HepG2 (cell line): ENCODE data around the gene DNAJB2. TPM values are rescaled to one million over a fixed set of nuclear protein-coding genes. Genes with fewer than 3 reads are reported as not detected.
A peak's percentile ranks its signal among the peaks of the same experiment; 100 is the strongest.

Experiments used
- ATAC-seq: fragments of 200-7000 bp; cut with Tn5 transposase; 3 replicates; pipeline ENCODE4 v1.9.1; 2020; ENCODE audit warnings: mild to moderate bottlenecking, moderate library complexity
- BruUV-seq: library from RNA; stranded (reverse); fragments of 400-500 nt; replicated peaks from 2 replicates; lab custom pipeline; 2021; lab: Mats Ljungman, UMichigan
- CTCF ChIA-PET: fragments of 300-600 bp; formaldehyde crosslinking; extraction: SDS; loops from one replicate; lab custom pipeline; 2021; ENCODE audit warnings: low total read pairs, inconsistent platforms, low intra/inter-chr PET ratio; lab: Yijun Ruan, JAX
- POLR2A ChIA-PET: fragments of 350-600 bp; sonication (Branson Sonifier 250); formaldehyde crosslinking; loops from one replicate; lab custom pipeline; 2020; ENCODE audit warnings: antibody characterized with exemption, inconsistent platforms; lab: Yijun Ruan, JAX
- DNase-seq: peaks from one replicate; pipeline ENCODE4 v3.0.0-alpha.2; 2015; ENCODE audit warnings: low spot score
- FAIRE-seq: peaks from 3 replicates; lab custom pipeline; 2011; peaks lifted over from hg19 to GRCh38; lab: Jason Lieb, UNC
- H2AFZ ChIP-seq: one replicate; pipeline ENCODE4 v1.6.1; 2011; ENCODE audit warnings: low read length, inconsistent platforms
- H3K27ac ChIP-seq: fragments of 300-600 bp; 3 replicates; pipeline ENCODE4 v1.8.0; 2011; ENCODE audit warnings: mixed run types, mild to moderate bottlenecking, mixed read lengths, low read length, inconsistent platforms; ENCODE audit not compliant: insufficient read depth; ENCODE audit errors: extremely low read length
- H3K27me3 ChIP-seq, 2 experiments: fragments of 200-600 bp in 1 of 2; 2 replicates in 1 of 2; 3 replicates in 1 of 2; pipeline versions ENCODE4 v1.6.0 to v1.8.0; 2011; ENCODE audit warnings: low read length in 2 of 2, mild to moderate bottlenecking in 2 of 2, moderate library complexity in 2 of 2, inconsistent platforms in 1 of 2; ENCODE audit not compliant: insufficient read depth in 2 of 2, control insufficient read depth in 1 of 2
- H3K36me3 ChIP-seq, 2 experiments: fragments of 200-600 bp in 1 of 2; replicated peaks in 1 of 2; 2 replicates in 1 of 2; 3 replicates in 1 of 2; pipeline versions ENCODE4 v1.5.1 to v1.8.0; 2011; ENCODE audit warnings: low read length in 2 of 2, inconsistent platforms in 1 of 2; ENCODE audit not compliant: insufficient read depth in 2 of 2, control insufficient read depth in 1 of 2
- H3K4me1 ChIP-seq: 2 replicates; pipeline ENCODE4 v1.5.1; 2012; ENCODE audit warnings: low read length, inconsistent platforms; ENCODE audit not compliant: insufficient read depth
- H3K4me2 ChIP-seq: 2 replicates; pipeline ENCODE4 v1.6.0; 2011; ENCODE audit warnings: low read depth, low read length, inconsistent platforms
- H3K4me3 ChIP-seq, 3 experiments: fragments of 200-600 bp in 1 of 3; sonication (generic), shearing (Covaris generic) in 1 of 3; replicated peaks in 1 of 3; 2 replicates each; pipeline ENCODE4 v1.5.1; 2011 to 2016; ENCODE audit warnings: low read length in 3 of 3, inconsistent platforms in 2 of 3, low read depth in 2 of 3, mild to moderate bottlenecking in 2 of 3, control low read depth in 1 of 3, mixed read lengths in 1 of 3; ENCODE audit not compliant: insufficient read depth in 1 of 3
- H3K79me2 ChIP-seq: one replicate; pipeline ENCODE4 v1.6.1; 2011; ENCODE audit warnings: low read length, inconsistent platforms; ENCODE audit not compliant: insufficient read depth
- H3K9ac ChIP-seq: 2 replicates; pipeline ENCODE4 v1.6.0; 2011; ENCODE audit warnings: mild to moderate bottlenecking, low read depth, low read length, inconsistent platforms; ENCODE audit not compliant: insufficient read depth
- H3K9me3 ChIP-seq: 2 replicates; pipeline ENCODE4 v1.5.1; 2012; ENCODE audit warnings: mild to moderate bottlenecking, low read length
- H4K20me1 ChIP-seq: 2 replicates; pipeline ENCODE4 v1.6.0; 2011; ENCODE audit warnings: inconsistent platforms, mild to moderate bottlenecking, low read length, moderate library complexity; ENCODE audit not compliant: insufficient read depth
- CTCF ChIP-seq: sonication (generic); formaldehyde crosslinking; IDR thresholded peaks from 2 replicates; pipeline ENCODE4 v1.5.0; 2020; ENCODE audit warnings: mild to moderate bottlenecking, missing genetic modification reagents, moderate library complexity
- FOXA3 ChIP-seq: IDR thresholded peaks from 2 replicates; pipeline ENCODE4 v1.6.1; 2016; ENCODE audit warnings: missing genetic modification reagents, missing compliant biosample characterization
- KDM5B ChIP-seq: sonication (generic); formaldehyde crosslinking; IDR thresholded peaks from 2 replicates; pipeline ENCODE4 v1.4.0; 2020; ENCODE audit warnings: missing genetic modification reagents, mild to moderate bottlenecking, borderline replicate concordance
- NFKB2 ChIP-seq: sonication (generic); formaldehyde crosslinking; IDR thresholded peaks from 2 replicates; pipeline ENCODE4 v1.4.0; 2020; ENCODE audit warnings: missing genetic modification reagents, borderline replicate concordance
- SALL2 ChIP-seq: sonication (generic); formaldehyde crosslinking; IDR thresholded peaks from 2 replicates; pipeline ENCODE4 v1.8.1; 2023; ENCODE audit warnings: mild to moderate bottlenecking, missing genetic modification reagents, inconsistent platforms
- STAT5B ChIP-seq: sonication (generic); formaldehyde crosslinking; IDR thresholded peaks from 2 replicates; pipeline ENCODE4 v1.4.0; 2020; ENCODE audit warnings: missing genetic modification reagents
- ZNF17 ChIP-seq: sonication (generic); formaldehyde crosslinking; IDR thresholded peaks from 2 replicates; pipeline ENCODE4 v1.5.0; 2020; ENCODE audit warnings: mild to moderate bottlenecking, missing genetic modification reagents
- ZNF18 ChIP-seq: sonication (generic); formaldehyde crosslinking; IDR thresholded peaks from 2 replicates; pipeline ENCODE4 v1.8.0; 2022; ENCODE audit warnings: mild to moderate bottlenecking, missing genetic modification reagents; ENCODE audit not compliant: insufficient replicate concordance
- ZNF230 ChIP-seq: sonication (generic); formaldehyde crosslinking; IDR thresholded peaks from 2 replicates; pipeline ENCODE4 v1.4.0; 2020; ENCODE audit warnings: mild to moderate bottlenecking, missing genetic modification reagents
- ZNF430 ChIP-seq: sonication (generic); formaldehyde crosslinking; IDR thresholded peaks from 2 replicates; pipeline ENCODE4 v1.9.0; 2021; ENCODE audit warnings: mild to moderate bottlenecking, missing genetic modification reagents
- ZNF761 ChIP-seq: sonication (generic); formaldehyde crosslinking; conservative IDR thresholded peaks from 2 replicates; pipeline ENCODE4 v1.4.0; 2020; ENCODE audit warnings: mild to moderate bottlenecking, missing genetic modification reagents
- ZNF766 ChIP-seq: sonication (generic); formaldehyde crosslinking; IDR thresholded peaks from 2 replicates; pipeline ENCODE4 v1.5.0; 2020; ENCODE audit warnings: missing genetic modification reagents, borderline replicate concordance
- WGBS: methylation state at CpG from one replicate; pipeline ENCODE4 v1.1.6; 2017; ENCODE audit warnings: low lambda C conversion rate; 5-methylcytosine and 5-hydroxymethylcytosine counted together
- in situ Hi-C: cut with HindIII; loops from 2 replicates; pipeline ENCODE4 v1.10.0; 2017; ENCODE audit warnings: low pct_unique_long_range_greater_than_20kb; ENCODE audit not compliant: extremely low pct_ligation_motif_present
- intact Hi-C: fragments of 100-400 bp; cut with micrococcal nuclease; formaldehyde crosslinking; loops from one replicate; pipeline ENCODE4 v1.10.0; 2022; ENCODE audit not compliant: unreplicated experiment
- polyA plus RNA-seq, 8 experiments: library from polyadenylated mRNA; depleted of rRNA in 3 of 8; stranded (reverse) in 7 of 8; unstranded in 1 of 8; fragments of >200 nt; fragmentation: Illumina TruSeq in 4 of 8; extraction: Trizol in 4 of 8; gene quantifications; 2 replicates each; pipeline versions ENCODE4 v1.2.1 to v1.2.3, GENCODE V29; 2011 to 2016; ENCODE audit warnings: low read depth in 4 of 8, missing spikeins in 1 of 8, mixed read lengths in 1 of 8; ENCODE audit not compliant: insufficient read depth in 1 of 8
- total RNA-seq, 5 experiments: library from RNA; depleted of rRNA; stranded (reverse); fragments of >200 nt; fragmentation: Illumina TruSeq; extraction: Trizol; gene quantifications; 2 replicates each; pipeline ENCODE4 v1.2.3, GENCODE V29; 2016; ENCODE audit warnings: low read depth in 1 of 5
- TF ChIP-seq, protein P1 (sequence below): sonication (generic); formaldehyde crosslinking; IDR thresholded peaks from 2 replicates; pipeline ENCODE4 v1.5.0; 2020; ENCODE audit warnings: mild to moderate bottlenecking, missing genetic modification reagents

The DNAJB2 gene
- total and polyA plus RNA-seq, 2 of the 13 experiments (the other 11 are each of a cell fraction or from before 2014, with no cell fraction given) = 21.3 to 31.1 TPM

GRCh38 chr2:219230059-219230540 is 49.1 kb upstream of the DNAJB2 start (continued):
- 0 out of 2 replicates have a peak, but pooled peaks have one; percentile 4 for TF ChIP-seq KDM5B
- 0 out of 2 replicates have a peak, but pooled peaks have one; percentile 19 for TF ChIP-seq ZNF430 (CRISPR knock-in tag)
- TF ChIP-seq SALL2 (CRISPR knock-in tag) = no peak; the same call in 1 of the 2 replicates
- TF ChIP-seq NFKB2 = peak; percentile 52; the same call in 1 of the 2 replicates
- TF ChIP-seq ZNF761 (CRISPR knock-in tag) = peak; percentile 63; the same call in 1 of the 2 replicates
- 0 out of 2 replicates have a peak, but pooled peaks have one; percentile 5 for TF ChIP-seq ZNF17 (CRISPR knock-in tag)

GRCh38 chr2:219234331-219234730 is 44.8 kb upstream of the DNAJB2 start:
- no TSS peak for BruUV-seq
- in situ Hi-C loops = no loop called here
- Histone ChIP-seq H4K20me1 (no peaks in the 10 kb centered on the region), H3K27me3 (no peaks in the 10 kb centered on the region; a peak in 1 of 5 replicates), H3K9ac (no peak overlapping the region), H3K4me2 (no peak overlapping the region), H3K79me2 (peaks cover 25% of the 10 kb centered on the region), H2AFZ (no peak overlapping the region), H3K36me3 (peaks cover 44 to 67% of the 10 kb centered on the region in 2 experiments), H3K4me3 (no peak overlapping the region), H3K9me3 (no peaks in the 10 kb centered on the region), H3K27ac (no peak overlapping the region), H3K4me1 (peaks cover 22% of the 10 kb centered on the region)
- TF ChIP-seq CTCF (CRISPR knock-in tag) = no peak
- no peak for TF ChIP-seq ZNF18 (CRISPR knock-in tag)
- TF ChIP-seq STAT5B (CRISPR knock-in tag) = no peak
- no peak for TF ChIP-seq FOXA3
- TF ChIP-seq ZNF230 (CRISPR knock-in tag) = no peak
- TF ChIP-seq, protein P1, sequence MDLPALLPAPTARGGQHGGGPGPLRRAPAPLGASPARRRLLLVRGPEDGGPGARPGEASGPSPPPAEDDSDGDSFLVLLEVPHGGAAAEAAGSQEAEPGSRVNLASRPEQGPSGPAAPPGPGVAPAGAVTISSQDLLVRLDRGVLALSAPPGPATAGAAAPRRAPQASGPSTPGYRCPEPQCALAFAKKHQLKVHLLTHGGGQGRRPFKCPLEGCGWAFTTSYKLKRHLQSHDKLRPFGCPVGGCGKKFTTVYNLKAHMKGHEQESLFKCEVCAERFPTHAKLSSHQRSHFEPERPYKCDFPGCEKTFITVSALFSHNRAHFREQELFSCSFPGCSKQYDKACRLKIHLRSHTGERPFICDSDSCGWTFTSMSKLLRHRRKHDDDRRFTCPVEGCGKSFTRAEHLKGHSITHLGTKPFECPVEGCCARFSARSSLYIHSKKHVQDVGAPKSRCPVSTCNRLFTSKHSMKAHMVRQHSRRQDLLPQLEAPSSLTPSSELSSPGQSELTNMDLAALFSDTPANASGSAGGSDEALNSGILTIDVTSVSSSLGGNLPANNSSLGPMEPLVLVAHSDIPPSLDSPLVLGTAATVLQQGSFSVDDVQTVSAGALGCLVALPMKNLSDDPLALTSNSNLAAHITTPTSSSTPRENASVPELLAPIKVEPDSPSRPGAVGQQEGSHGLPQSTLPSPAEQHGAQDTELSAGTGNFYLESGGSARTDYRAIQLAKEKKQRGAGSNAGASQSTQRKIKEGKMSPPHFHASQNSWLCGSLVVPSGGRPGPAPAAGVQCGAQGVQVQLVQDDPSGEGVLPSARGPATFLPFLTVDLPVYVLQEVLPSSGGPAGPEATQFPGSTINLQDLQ = no peak
- TF ChIP-seq ZNF766 (CRISPR knock-in tag) = no peak
- no peak for ATAC-seq
- no peak for FAIRE-seq
- no peak for DNase-seq
- 98% methylated on average over 3 of the region's 3 CpGs for WGBS
- CTCF ChIA-PET = no interaction called here
- POLR2A ChIA-PET = interaction anchor here (0.9 to 1.8 kb wide), 2 partner anchors 11 to 15 kb away, joined by 3 to 11 read pairs; partner anchors contain the start of genes GLB1L and STK16
- intact Hi-C loops = no loop called here
